NCI-H82 treated with DMSO at 0.1 percent for 48 hours (cell line): ENCODE measurements around the gene RPTOR.

ENCODE experiments used
- DNase-seq: peaks from one replicate; lab custom pipeline; 2025; ENCODE audit not compliant: unreplicated experiment; lab: John Stamatoyannopoulos, UW

Gene RPTOR

GRCh38 chr17:80962356-80963329, 418.0 kb downstream of the RPTOR start:
- DNase-seq, result no peak

DNA sequence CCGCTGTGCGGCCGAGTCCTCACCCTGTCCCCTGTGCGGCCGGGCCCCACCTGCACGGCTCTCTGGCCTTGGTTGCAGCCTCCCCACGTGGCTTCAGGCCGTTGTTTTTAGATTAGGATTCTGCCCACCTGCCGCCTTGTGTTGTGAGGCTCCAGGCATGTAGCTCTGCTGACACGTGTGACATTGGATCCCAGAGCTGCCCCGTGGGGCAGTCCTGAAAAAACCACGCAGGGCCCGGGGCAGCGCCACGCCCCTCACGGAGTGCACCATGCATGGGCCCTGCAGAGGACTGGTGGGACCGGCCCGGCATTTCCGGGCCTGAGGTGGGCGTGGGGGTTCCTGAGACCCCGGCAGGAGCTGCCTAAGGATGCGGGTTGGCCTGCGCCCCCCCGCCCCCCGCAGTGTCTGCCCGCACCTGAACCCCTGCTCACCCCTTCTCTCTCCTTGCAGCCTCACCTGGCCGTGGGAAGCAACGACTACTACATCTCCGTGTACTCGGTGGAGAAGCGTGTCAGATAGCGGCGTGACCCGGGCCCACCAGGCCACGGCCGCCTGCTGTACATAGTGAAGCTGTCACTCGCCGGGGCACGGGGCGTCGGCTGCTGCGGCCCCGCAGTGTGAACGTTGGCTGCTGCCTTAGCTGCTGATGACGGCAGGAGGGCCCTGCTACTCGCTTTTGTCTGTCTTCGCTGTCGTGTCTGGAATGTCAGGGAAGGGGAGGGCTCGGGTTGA, 419.3 kb downstream of the RPTOR start:
- no peak for DNase-seq

DNA sequence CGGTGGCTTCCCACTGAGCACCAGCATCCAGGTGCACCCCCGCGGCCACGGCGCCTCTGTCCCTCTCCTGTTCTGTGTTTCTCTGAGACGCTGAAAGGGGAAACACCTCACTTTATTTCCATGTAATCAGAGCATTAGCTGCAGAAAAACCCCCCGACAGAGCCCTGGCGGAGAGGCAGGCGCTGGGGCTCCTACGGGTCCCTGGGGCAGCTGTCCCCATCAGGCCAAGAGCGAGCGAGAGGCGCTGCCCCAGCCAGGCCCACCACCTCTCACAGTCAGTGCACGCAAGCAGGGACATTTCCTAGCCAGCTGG, 419.9 kb downstream of the RPTOR start:
- no peak for DNase-seq

GRCh38 chr17:80964859-80965580, 420.4 kb downstream of the RPTOR start:
- no peak for DNase-seq

GRCh38 chr17:80965606-80966005, 421.0 kb downstream of the RPTOR start:
- DNase-seq, result no peak

- no peak for DNase-seq
Measured at GRCh38 chr17:80967404-80967872, 422.8 kb downstream of the RPTOR start.

GRCh38 chr17:80968602-80969029, 424.0 kb downstream of the RPTOR start:
- DNase-seq, result no peak

- DNase-seq, result no peak
Measured at GRCh38 chr17:80969030-80969673, 424.5 kb downstream of the RPTOR start.

DNA sequence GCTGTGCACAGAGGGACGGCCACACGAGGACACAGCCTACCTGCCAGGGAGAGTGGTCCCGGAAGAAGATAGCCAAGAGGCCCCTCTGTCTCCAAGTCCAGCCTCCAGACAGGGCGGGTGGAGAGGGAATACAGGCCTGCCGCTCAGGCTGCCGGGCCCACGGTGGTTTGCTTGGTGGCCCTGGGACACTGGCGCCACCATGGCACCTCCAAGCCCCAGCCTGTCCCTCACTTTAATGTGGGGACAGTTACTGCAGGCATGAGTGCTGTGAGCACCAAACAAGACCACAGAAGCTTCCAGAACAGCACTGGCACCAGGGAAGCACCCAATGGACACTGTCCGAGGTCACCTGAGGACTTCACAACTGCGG, 425.0 kb downstream of the RPTOR start:
- DNase-seq, result no peak

- peak; percentile 13 for DNase-seq
Measured at GRCh38 chr17:80970044-80970761, 425.6 kb downstream of the RPTOR start.

GRCh38 chr17:80970762-80971703, 426.4 kb downstream of the RPTOR start:
- DNase-seq, result no peak

DNA sequence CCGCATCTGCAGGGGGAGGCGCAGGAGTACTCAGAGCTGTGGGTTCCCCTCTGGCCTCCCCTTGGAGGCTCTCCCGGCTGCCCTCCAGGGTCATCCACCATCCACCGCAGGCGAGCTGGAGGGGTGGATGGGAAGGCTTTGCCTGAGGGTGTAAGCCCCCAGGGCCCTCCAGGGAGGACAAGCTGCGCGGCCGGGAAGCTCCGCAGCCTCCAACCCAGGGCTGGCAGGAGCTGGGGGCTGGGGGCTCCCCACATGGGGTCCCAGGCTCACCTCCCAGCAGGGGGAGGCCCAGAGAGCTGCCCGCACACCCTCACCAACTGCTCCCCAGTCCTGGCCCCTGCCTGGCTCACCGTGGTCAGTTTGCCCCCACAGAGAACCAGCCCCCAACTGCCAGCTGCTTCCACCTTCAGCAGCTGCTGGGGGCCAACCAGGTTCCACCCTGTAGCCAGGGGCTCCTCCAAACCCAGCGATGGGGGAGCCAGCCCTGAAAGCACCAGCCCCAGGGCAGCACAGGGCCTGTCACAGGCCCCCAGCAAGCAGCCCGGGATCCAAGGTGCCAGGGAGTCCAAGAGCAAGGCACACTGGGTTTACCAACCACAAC, 427.2 kb downstream of the RPTOR start:
- no peak for DNase-seq

DNA sequence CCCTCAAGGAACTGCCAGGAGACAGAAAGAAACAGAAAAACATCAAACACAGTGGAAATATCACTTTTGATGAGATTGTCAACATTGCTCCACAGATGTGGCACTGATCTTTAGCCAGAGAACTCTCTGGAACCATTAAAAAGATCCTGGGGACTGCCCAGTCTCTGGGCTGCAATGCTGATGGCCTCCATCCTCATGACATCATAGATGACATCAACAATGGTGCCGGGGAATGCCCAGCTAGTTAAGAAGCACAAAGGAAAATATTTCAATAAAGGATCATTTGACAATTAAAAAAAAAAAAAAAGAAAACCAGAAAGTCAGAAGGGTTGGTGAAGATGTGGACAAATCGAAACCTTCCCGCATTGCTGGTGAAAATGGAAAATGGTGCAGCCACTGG, 432.1 kb downstream of the RPTOR start:
- DNase-seq, result no peak

- no peak for DNase-seq
Measured at GRCh38 chr17:80977172-80977571, 432.5 kb downstream of the RPTOR start.

GRCh38 chr17:80978499-80979497, 434.2 kb downstream of the RPTOR start:
- DNase-seq, result no peak

DNA sequence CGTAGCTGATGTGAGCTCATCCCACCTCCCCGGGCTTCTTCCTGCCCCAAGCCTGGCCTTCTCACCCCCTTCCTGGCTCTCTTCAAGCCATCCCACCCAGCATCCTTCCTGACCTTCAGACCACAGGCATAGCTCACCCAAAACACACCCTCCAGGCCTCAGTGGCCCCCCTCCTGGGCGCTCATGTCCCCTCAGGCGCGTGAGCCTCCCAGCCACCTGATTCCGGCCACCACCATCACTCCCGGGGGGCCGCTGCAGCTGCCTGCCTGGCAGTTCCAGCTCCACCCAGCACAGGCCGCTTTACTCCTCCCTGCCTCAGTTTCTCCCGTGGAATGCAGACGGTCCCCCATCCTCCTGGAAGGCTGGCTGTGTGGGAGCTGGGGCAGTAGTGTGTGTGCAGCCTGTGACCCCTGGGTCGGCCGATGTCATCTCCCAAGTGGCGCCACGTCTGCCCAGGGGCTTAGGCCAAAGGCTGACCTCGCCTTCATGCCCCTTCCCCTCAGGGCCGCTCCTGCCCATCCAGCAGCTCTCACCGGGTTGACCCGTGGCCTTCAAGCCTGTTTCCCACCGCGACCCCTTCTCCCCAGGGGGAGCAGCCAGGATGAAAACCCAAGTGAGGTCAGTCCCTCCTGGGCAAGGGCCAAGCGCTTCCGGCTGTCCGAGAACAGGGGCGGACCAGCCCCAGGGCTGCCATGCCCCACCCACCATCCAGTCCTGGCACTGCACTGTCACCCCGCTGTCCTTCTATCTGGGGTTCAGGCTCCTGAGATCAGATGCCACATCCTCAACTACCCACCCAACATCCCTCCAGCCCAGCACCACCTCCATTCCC, 435.1 kb downstream of the RPTOR start:
- no peak for DNase-seq
